Glutamatergic neuron (in vitro differentiated cells): Measurements from ENCODE around the gene CCNY. TPM values are rescaled to one million over a fixed set of nuclear protein-coding genes. Genes with fewer than 3 reads are reported as not detected.
A peak's percentile ranks its signal among the peaks of the same experiment; 100 is the strongest.

Source experiments
- DNase-seq: peaks from one replicate; pipeline ENCODE4 v3.0.0; 2022
- H3K27ac Mint-ChIP-seq: one replicate; pipeline ENCODE4 v1.8.0; 2020; ENCODE audit warnings: mild to moderate bottlenecking, mixed read lengths, inconsistent platforms; ENCODE audit not compliant: unreplicated experiment
- H3K27me3 Mint-ChIP-seq: one replicate; pipeline ENCODE4 v1.8.0; 2020; ENCODE audit warnings: mild to moderate bottlenecking, moderate library complexity, mixed read lengths, inconsistent platforms; ENCODE audit not compliant: unreplicated experiment
- H3K36me3 Mint-ChIP-seq: one replicate; pipeline ENCODE4 v1.8.0; 2020; ENCODE audit warnings: mild to moderate bottlenecking, mixed read lengths, inconsistent platforms; ENCODE audit not compliant: unreplicated experiment
- H3K4me1 Mint-ChIP-seq: one replicate; pipeline ENCODE4 v1.8.0; 2020; ENCODE audit warnings: mild to moderate bottlenecking, low read depth, mixed read lengths, inconsistent platforms; ENCODE audit not compliant: unreplicated experiment
- H3K4me3 Mint-ChIP-seq: one replicate; pipeline ENCODE4 v1.8.0; 2020; ENCODE audit warnings: mild to moderate bottlenecking, mixed read lengths, inconsistent platforms; ENCODE audit not compliant: unreplicated experiment
- H3K9me3 Mint-ChIP-seq: one replicate; pipeline ENCODE4 v1.8.0; 2020; ENCODE audit warnings: mild to moderate bottlenecking, moderate library complexity, mixed read lengths, inconsistent platforms; ENCODE audit not compliant: unreplicated experiment
- total RNA-seq: library from RNA; stranded (reverse); fragmentation: NEBNext Ultra II Directional; extraction: Animal tissue kit (Norgen Biotek cat#: 25700); gene quantifications from one replicate; pipeline ENCODE4 v1.2.1, GENCODE V29; 2021; ENCODE audit not compliant: unreplicated experiment
- TF ChIP-seq, protein P1 (sequence below): fragments of 200-600 bp; sonication (generic); IDR thresholded peaks from one replicate; pipeline ENCODE4 v1.5.0; 2021; ENCODE audit not compliant: partially characterized antibody, unreplicated experiment

CCNY gene
- total RNA-seq, 1 donor from 2014 or later: 219 TPM

GRCh38 chr10:35345383-35345742 is 9.1 kb downstream of the CCNY start:
- no peak for DNase-seq
- TF ChIP-seq, protein P1, sequence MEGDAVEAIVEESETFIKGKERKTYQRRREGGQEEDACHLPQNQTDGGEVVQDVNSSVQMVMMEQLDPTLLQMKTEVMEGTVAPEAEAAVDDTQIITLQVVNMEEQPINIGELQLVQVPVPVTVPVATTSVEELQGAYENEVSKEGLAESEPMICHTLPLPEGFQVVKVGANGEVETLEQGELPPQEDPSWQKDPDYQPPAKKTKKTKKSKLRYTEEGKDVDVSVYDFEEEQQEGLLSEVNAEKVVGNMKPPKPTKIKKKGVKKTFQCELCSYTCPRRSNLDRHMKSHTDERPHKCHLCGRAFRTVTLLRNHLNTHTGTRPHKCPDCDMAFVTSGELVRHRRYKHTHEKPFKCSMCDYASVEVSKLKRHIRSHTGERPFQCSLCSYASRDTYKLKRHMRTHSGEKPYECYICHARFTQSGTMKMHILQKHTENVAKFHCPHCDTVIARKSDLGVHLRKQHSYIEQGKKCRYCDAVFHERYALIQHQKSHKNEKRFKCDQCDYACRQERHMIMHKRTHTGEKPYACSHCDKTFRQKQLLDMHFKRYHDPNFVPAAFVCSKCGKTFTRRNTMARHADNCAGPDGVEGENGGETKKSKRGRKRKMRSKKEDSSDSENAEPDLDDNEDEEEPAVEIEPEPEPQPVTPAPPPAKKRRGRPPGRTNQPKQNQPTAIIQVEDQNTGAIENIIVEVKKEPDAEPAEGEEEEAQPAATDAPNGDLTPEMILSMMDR: no peak
- peaks cover 6% of the 10 kb centered on the region for H3K9me3 Mint-ChIP-seq
- peaks cover 7% of the 10 kb centered on the region for H3K27me3 Mint-ChIP-seq
- no peaks in the 10 kb centered on the region for H3K36me3 Mint-ChIP-seq
- peak overlapping the region; percentile 44 for H3K27ac Mint-ChIP-seq
- peaks cover 71% of the 10 kb centered on the region for H3K4me1 Mint-ChIP-seq
- H3K4me3 Mint-ChIP-seq: peak overlapping the region; percentile 69

- H3K36me3 Mint-ChIP-seq: no peaks in the 10 kb centered on the region
Measured at GRCh38 chr10:35346248-35346647, 9.9 kb downstream of the CCNY start.

DNA sequence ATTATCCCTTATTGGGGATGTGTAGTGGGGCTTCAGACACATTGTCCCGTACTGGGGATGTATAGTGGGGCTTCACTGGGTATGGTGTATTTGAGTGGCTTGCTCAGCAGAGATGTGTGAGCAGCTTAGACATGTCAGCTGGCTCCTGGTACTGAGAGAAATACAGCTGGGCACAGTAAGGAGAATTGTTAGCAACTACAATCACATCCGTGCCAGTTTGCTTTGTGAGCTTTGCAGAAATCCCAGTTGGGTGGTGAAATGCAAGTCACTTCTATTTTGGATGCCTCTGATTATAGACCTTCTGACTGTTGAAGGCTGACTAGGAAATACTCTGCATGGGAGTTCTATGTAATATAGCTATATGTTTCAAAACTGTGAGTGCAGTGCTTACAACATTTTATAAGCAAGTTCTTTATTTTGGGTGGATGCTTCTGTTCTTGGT is 10.8 kb downstream of the CCNY start:
- Mint-ChIP-seq H3K9me3 (peaks cover 2% of the 10 kb centered on the region), H3K4me3 (peak overlapping the region; percentile 79), H3K27me3 (peaks cover 2% of the 10 kb centered on the region), H3K27ac (peak overlapping the region; percentile 40), H3K36me3 (no peaks in the 10 kb centered on the region), H3K4me1 (peaks cover 69% of the 10 kb centered on the region)
- no peak for DNase-seq
- TF ChIP-seq, protein P1: no peak

More at GRCh38 chr10:35346248-35346647, 9.9 kb downstream of the CCNY start:
- H3K4me1 Mint-ChIP-seq: peaks cover 72% of the 10 kb centered on the region
- TF ChIP-seq, protein P1: no peak
- H3K9me3 Mint-ChIP-seq: peaks cover 3% of the 10 kb centered on the region
- H3K27ac Mint-ChIP-seq: peak overlapping the region; percentile 33
- DNase-seq: no peak
- peak overlapping the region; percentile 52 for H3K4me3 Mint-ChIP-seq
- peaks cover 4% of the 10 kb centered on the region for H3K27me3 Mint-ChIP-seq

DNA sequence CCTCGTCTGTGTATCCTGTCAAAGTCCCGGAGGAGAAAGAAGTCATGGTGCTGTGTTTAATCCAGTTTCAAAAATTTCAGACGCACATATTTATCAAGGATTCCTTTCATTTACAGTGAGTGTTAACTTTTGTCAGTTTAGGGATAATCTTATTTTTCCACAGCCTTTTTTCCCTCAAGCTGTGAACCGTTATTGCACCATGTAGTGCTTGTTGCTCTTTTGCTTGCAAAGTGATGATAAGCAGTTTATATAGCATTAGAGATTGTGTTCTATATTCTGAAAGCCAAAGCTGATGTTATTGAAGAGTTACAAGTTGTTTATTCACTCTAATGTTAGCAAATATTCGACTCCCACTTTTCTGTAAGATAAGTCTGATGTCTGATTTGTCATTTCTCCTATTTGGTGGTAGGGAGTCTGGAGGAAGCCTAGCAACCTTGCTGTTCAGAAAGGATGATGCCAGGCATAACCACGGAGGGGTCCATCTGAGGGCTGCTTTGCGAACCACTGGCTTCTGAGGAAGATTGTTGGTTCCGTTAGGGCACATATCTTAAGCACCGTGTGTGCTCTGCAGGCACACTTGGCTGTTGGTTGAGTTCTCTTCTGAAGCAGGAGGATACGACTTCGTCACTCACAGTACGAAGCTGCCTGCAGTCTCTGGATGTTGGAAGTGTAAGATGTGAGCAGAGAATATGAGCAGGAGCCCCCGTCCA is 11.7 kb downstream of the CCNY start:
- Mint-ChIP-seq H3K9me3 (peaks cover 2% of the 10 kb centered on the region), H3K27me3 (peaks cover 2% of the 10 kb centered on the region), H3K27ac (peak overlapping the region; percentile 52), H3K4me3 (peak overlapping the region; percentile 57), H3K4me1 (peaks cover 71% of the 10 kb centered on the region), H3K36me3 (no peaks in the 10 kb centered on the region)
- TF ChIP-seq, protein P1: no peak
- DNase-seq: no peak

DNA sequence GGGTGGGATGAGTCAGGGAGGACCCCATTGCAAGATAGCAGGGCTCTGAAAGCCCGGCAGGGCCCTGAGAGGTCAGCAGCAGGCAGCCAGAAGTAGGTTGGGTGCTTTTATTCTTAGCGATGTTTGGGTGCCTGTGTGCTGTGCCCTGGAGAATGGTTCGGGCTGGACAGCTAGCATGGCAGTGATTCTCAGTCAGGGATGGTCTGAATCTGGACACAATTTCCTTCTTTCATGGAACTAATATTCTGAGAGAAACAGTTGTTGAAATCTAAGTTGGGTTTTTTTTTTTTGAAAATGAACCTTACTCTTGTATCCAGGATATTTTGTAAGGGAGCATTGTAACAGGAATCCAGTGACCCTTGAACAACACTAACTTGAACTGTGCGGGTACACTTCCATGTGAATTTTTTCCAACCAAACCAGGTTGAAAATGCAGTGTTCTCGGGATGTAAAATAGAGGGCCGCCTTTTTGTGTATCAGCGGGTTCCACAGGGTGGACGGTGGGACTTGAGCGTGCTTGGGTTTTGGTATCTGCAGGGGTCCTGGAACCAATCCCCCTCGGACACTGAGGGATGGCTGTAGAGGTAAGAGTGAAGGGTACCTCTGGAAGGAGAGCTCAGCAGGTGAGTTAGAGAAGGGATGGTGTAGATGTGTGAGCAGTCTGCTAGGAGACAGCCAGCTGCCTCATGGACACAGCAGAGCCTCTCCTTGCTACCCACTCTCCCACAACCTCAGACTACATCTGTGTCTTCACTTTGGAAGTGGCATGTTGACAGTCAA is 12.5 kb downstream of the CCNY start:
- Mint-ChIP-seq H3K27ac (peak overlapping the region; percentile 52), H3K27me3 (peaks cover 2% of the 10 kb centered on the region), H3K9me3 (peaks cover 2% of the 10 kb centered on the region), H3K4me3 (peak overlapping the region; percentile 58), H3K36me3 (no peaks in the 10 kb centered on the region), H3K4me1 (peaks cover 74% of the 10 kb centered on the region)
- DNase-seq: no peak
- TF ChIP-seq, protein P1: no peak
